B cell (primary cell): ENCODE results near the gene BRD1.

Experiments
- CTCF ChIP-seq: fragments of 200-600 bp; IDR thresholded peaks from one replicate; pipeline ENCODE4 v1.8.0; 2022; ENCODE audit warnings: antibody characterized with exemption, mild to moderate bottlenecking
- EZH2 ChIP-seq: IDR thresholded peaks from 2 replicates; pipeline ENCODE4 v1.6.1; 2012; ENCODE audit warnings: borderline replicate concordance, low read depth, mild to moderate bottlenecking, moderate library complexity, low read length; ENCODE audit not compliant: insufficient read depth, poor library complexity, severe bottlenecking

- no peak for TF ChIP-seq CTCF
- no peak for TF ChIP-seq EZH2
Measured at GRCh38 chr22:49849161-49850020, 21.7 kb upstream of the BRD1 start.
